Measurements from ENCODE around the gene RSRP1.

GRCh38 chr1:25208092-25208491, 39.2 kb downstream of the RSRP1 start:
- no peak for TF ChIP-seq CTCF (IDR thresholded peaks at IDR 0.05)
- no peak for TF ChIP-seq POLR2A (IDR thresholded peaks at IDR 0.05)

All from lower leg skin (tissue), 3 donors.